GM12875 (cell line): ENCODE measurements around the gene BET1.

Source experiments
- H3K4me3 ChIP-seq: one replicate; pipeline ENCODE4 v1.5.1; 2011; ENCODE audit warnings: low read depth, low read length, control low read depth
- CTCF ChIP-seq: IDR thresholded peaks from 2 replicates; pipeline ENCODE4 v1.5.1; 2011; ENCODE audit warnings: low read depth, mild to moderate bottlenecking, control low read depth, inconsistent platforms, low read length, moderate library complexity, borderline replicate concordance; ENCODE audit not compliant: insufficient read depth

Gene BET1, protein sequence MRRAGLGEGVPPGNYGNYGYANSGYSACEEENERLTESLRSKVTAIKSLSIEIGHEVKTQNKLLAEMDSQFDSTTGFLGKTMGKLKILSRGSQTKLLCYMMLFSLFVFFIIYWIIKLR

GRCh38 chr7:94004024-94004951 is at the start of gene BET1:
Gene BET1, minus strand, starts transcription at chr7:94004355. Its CDS starts 139 bp downstream, at chr7:94004216.
- H3K4me3 ChIP-seq = peak within 1 kb of the TSS; percentile 81
- no peak for TF ChIP-seq CTCF

DNA sequence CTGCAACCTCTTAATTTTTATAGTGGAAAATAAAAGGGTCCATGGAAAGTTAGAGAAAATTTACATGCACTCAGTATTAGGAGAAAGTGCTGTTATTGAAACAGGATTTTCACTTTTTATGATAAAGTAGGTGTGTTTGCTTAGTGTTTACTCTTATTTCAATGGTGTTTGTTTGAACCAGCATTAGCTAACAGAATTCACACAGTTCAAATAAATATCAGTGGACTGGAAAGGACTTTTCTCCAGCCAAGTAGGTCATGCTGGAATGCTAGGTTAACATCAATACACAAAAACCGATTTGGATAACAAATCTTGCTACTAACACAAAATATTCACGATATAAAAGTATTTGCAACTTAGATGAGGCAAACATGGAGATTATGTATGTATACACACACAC is 49.4 kb upstream of the BET1 start:
- TF ChIP-seq CTCF = no peak
- no peak overlapping the region for H3K4me3 ChIP-seq

GRCh38 chr7:94052398-94053180 is 48.4 kb upstream of the BET1 start:
- no peak for TF ChIP-seq CTCF
- H3K4me3 ChIP-seq = no peak overlapping the region

DNA sequence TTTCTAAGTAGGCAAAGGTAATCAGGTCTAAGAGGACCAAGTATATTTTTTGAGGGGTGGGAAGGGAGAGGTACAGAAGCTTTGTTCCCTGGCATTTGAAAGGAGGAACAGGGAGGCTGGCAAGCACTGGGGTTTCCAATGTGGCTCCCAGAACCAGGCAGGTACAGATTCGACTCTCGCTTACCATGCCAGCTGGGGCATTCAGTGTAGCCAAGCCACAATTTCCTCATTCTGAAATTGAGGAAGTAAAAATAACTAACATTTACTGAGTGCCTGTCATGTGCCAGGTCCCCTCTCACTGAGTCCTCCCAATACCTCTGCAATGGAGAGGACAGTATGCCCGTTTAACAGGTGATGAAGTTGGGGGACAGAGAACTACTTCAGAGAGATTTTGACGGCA is 45.9 kb upstream of the BET1 start:
- no peak for TF ChIP-seq CTCF
- H3K4me3 ChIP-seq = no peak overlapping the region

DNA sequence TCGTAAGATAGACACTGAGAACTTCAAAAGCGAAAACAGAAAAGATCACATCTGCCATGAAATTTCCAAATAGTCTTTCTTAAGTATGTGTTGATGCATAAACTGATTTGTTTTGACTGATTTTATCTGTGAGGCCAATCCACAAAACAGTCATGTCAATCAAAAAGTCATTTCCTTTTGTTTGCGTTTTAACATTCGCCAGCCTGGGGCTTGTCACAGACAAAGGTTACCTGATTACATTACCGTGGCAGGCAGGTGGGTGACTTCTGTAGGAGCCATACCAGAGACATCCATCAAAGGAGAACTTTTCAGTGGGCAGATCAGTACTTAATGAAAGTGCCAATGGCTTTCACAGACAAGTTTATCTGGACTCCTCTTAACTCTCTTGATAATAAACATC is 45.5 kb upstream of the BET1 start:
- TF ChIP-seq CTCF = no peak
- no peak overlapping the region for H3K4me3 ChIP-seq

- H3K4me3 ChIP-seq = no peak overlapping the region
- TF ChIP-seq CTCF = no peak
Measured at GRCh38 chr7:94048755-94049154, 44.6 kb upstream of the BET1 start.
